HG03558 (cell line): ENCODE data around the gene MUS81.

Experiments
- ATAC-seq: cut with Tn5 transposase; IDR thresholded peaks from one replicate; pipeline ENCODE4 v1.9.1; 2021; ENCODE audit warnings: moderate number of reproducible peaks; ENCODE audit not compliant: unreplicated experiment; ENCODE audit errors: extremely low read depth

MUS81 gene

DNA sequence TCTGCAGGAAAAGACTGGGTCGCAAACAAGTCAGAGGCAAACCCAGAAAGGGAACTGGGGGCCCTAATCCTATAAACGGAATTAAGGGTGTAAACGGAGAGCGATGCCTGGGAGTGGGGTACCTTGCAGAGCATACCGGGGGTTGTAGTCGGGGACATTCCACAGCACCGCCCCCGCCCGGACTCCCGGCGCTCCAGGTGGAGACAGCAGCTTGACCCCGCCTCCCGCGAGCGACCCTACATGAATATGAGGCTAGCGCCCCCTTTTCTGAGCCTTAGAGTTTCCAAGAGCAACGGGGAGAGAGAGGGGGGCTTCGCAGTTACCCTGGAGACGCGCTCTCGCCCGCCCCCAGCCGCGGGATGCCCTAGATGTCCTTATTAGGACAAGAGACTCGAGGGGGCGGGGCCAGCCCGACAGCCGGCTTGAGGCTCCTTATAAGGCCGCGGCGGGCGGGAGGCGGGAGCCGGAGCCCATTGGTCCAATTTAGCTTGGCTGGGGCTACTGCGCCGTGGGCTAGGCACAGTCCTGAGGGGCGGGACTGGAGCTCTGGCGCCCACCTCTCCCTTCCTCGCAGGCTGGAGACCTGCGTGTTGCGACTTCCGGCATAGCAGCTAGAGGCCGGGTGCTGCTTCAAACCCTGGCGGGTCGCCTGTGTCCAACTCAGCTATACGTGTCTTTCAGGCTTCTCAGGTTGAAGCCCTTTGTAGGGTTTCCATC, 980 bp upstream of the MUS81 start:
- ATAC-seq, result peak; percentile 31

DNA sequence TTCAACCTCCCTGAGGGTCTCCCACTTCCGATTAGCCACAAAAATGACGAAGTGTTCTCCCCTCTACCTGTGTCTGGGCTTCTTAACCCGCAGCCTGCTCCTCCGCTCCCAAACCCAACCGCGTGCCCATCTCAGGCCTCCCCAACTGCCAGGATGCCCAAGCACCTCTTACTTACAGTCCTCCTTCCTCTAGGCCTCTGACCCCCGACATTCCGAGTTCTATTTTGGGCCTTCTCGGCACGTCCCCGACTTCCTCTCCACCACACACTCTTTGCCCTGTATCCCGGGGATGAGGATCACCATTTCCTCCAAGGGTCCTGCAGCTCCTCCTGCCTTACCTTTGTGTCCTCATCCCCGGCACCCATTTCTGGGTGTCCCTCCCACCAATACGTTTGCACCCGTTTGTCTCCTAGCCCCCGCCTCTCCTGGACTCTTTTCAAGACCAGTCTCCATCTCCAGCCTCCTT, 388 bp upstream of the MUS81 start:
- ATAC-seq, result no peak

DNA sequence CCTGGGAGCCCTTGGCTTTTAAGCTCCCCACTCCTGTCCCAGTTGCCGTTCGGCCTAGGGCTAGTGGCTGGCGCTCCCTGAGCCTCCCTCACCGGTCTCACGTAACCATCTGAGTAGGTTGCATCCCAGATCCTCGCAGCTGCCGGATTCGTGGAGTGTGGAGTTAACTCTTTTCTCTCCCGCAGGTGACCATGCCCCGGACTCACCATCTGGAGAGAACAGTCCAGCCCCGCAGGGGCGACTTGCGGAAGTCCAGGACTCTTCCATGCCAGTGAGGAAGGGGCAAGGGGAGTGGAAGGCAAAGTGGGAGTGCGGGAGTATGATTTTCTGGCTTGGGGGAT, 902 bp downstream of the MUS81 start:
- no peak for ATAC-seq

DNA sequence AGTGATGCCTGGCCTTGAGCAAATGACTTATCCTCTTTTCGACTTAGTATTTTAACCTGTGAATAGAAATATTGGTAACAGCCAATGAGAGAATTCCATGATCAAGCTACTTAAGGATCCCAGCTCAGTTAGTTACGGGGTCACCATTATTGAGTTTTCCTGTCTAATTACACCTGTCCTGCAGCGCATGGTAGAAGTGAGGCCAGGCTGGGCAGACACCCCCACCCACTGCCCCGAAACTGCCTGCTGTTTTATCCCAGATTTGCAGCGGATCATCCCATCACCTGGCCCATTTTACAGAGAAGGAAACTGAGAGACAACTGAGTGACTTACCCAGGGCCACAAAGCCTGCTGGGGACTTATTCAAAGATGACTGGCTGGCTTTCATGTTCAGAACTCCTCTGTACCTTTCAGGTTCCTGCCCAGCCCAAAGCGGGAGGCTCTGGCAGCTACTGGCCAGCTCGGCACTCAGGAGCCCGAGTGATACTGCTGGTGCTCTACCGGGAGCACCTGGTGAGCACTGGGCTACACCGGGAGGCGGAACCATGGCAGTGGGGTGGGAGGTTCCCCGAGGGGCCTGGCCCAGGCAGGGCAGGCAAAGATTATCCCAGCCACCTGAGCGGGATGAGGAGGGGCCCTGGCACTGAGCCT, 1.4 kb downstream of the MUS81 start:
- no peak for ATAC-seq

DNA sequence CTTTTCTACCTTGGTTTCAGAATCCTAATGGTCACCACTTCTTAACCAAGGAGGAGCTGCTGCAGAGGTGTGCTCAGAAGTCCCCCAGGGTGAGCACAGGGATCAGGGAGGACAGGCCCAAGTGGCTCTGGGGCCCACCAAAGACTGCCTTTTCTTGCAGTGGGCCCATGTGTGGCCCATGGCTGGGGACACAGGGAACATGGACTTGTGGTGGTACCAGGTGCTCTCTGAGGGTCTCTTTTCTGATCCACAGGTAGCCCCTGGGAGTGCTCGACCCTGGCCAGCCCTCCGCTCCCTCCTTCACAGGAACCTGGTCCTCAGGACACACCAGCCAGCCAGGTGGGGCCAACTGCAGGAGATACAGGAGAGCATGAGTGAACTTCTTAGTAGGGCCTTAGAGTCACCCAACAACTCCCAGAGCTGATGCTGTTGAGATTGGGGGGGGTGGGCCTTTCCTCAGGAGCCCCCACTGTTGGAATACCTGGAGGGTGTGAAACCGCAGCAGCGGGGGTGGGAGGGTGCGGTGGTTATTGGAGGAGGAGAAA, 2.0 kb downstream of the MUS81 start:
- no peak for ATAC-seq

DNA sequence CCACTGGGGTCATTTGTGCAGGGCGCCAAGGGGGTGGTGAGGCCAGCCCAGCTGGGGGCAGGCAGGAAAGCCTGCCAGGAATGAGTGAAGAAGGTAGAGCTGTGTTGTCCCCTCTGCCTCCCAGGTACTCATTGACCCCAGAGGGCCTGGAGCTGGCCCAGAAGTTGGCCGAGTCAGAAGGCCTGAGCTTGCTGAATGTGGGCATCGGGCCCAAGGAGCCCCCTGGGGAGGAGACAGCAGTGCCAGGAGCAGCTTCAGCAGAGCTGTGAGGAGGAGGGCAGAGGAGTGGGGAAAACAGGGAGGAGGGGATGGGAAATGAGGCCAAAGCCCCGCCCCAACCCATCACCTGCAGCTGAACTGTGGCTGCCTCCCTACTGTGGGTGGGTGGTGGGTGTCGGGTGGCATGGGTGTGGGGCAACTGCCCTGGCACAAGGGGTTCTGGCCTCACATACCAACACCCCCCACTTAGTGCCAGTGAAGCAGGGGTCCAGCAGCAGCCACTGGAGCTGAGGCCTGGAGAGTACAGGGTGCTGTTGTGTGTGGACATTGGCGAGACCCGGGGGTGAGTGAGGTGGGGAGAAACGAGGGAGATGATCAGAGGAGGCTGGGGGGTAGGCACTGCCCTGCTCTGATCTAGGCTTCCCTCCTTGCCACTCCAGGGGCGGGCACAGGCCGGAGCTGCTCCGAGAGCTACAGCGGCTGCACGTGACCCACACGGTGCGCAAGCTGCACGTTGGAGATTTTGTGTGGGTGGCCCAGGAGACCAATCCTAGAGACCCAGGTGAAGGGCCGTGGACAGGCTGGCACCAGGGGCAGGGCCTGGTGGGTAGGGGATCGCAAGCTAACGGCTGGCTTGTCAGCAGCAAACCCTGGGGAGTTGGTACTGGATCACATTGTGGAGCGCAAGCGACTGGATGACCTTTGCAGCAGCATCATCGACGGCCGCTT, 3.0 kb downstream of the MUS81 start:
- no peak for ATAC-seq

DNA sequence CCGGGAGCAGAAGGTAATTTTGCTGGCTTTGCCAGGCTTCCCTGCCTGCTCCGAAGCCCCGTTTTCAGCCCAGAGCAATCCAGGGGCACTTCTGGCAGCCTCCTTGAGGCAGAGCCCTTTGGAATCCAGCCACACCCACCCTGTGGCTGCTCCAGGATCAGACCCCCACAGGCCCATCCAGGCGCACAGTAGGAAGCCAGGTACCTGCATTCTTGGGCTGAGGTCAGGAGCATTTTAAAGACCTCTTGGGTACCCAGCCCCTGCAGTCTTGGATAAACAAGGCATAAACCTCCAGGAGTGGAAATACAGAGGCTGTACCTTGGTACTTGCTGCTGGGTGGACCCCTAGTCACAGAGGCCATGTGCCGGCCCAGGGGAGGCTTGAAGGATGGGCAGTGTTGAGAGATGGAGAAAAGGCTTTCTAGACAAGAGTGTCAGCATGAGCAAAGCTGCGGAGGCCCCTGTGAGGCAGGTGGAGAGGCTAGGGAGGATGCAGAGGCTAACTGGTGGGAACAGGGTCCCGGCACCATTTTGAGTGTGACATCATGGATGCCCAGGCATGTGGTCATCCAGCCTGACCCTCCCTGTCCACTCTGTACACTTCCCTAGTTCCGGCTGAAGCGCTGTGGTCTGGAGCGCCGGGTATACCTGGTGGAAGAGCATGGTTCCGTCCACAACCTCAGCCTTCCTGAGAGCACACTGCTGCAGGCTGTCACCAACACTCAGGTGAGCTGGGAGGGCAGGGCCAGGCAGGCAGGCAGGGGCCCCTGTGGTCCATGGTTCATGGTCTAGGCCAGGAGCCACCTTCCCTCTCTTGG, 3.9 kb downstream of the MUS81 start:
- ATAC-seq, result no peak

DNA sequence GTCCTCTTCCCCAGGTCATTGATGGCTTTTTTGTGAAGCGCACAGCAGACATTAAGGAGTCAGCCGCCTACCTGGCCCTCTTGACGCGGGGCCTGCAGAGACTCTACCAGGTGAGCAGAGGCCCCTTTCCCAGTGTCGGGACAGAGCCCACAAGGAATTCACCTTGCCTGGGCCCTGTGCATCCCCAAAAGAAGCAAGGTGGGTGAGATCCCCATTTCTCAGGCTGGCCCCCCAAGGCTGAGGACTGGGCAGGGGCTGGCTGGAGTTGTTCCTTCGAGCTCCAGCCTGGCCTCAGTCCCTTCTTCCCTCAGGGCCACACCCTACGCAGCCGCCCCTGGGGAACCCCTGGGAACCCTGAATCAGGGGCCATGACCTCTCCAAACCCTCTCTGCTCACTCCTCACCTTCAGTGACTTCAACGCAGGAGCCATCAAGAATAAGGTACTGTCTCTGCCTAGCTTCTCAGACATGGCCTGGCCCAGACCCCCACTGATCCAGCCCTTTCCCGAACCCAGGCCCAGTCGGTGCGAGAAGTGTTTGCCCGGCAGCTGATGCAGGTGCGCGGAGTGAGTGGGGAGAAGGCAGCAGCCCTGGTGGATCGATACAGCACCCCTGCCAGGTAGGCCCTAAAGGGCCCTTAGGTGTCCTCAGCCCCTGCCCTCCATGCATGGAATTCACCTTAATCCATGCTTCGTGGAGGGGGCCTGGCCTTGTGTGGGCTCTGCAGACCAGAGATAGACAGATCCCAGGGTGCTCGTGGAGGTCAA, 4.7 kb downstream of the MUS81 start:
- no peak for ATAC-seq

DNA sequence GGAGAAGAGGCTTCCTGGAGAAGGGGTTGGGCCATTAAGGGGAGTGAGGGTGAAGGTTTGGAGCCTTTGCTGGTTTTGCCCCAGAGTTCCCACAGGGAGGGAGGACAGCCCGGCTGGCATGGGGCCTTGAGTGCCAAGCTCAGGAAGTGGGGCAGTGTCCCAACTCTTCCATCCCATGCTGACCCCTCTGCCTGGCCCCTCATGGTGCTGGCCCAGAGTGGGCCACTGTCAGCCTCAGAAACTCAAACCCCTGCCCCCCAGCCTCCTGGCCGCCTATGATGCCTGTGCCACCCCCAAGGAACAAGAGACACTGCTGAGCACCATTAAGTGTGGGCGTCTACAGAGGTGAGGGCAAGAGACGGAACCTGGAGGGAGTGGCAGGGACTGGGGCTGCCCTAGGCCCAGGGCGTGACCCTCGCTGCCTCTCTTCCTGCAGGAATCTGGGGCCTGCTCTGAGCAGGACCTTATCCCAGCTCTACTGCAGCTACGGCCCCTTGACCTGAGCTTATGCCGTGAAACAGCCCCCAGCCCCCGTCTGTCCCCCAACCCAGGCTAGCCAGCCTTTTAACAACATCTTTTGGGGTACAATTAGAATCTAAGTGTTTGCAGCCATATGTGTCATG, 5.4 kb downstream of the MUS81 start:
- ATAC-seq, result no peak

DNA sequence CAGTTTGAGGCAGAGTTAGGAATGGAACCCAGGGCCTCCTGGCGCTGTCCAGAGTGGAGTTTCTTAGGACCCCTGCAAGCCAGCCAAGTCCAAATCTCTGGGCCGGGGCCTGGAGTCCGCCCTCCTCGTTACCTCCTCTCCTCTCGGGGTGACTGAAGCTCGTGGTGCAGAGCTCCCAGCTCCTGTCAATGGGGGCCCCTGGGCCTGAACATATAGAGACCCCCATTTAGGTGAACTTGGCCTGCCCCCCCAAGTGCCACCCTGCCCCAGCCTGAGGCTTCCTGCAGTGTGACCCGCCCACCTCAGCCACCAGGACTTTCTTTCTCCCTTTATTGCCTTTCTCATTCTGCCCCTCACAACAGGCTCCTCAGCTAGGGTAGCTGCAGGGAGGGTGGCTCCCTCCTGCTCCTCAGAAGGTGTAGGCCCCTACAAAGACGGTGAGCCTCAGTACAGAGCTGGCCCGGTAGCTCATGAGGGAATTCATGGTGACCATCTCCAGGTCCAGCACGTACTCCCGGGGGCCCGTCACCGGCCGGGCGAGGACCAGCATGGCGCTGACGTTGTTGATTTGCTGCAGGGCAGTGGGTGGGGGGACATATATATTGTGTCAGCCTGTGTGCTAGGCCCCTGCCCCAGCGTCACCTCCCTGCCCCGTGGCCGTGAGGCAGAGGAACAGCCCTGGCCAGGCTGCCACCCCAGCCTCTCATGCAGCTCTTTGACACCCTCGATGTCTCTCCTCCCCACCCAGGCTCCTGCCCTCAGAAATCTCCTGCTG, 6.5 kb downstream of the MUS81 start:
- no peak for ATAC-seq

DNA sequence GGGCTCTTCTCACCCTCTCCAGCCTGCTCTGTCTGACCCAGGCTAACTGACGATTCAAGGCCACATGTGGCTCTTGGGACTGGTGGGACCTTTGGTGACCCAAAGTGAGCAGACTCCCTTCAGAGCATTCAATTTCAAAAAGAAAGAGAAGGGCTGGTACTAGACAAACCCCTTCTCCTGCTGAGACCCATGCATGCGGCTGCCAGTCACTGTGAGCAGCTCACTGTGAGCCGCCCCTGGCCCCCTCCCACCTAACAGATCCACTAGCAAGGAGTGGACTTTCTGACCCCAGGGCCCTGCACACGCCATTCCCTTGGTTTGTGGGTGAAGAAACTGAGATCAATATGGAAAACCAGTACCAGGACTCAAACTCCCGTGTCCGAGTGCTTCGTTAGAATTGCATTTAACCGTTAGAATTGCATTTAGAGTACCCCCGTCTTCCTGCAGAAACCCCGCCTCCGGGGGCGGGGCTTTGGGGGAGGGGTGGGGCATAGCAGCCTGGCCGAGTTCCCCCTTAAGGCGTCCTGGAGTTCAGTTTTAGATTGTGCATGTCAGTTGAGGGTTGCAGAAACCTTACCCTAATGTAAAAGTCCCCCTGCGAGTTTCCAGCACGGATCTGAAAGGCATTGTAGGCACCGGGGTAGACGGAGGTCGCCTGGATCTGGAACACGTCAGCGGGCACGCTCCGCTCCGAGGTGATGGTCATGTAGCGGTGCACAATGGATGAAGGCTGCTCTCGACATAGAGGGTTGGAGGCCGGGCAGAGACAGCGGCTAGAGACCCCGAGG, 7.2 kb downstream of the MUS81 start:
- no peak for ATAC-seq

DNA sequence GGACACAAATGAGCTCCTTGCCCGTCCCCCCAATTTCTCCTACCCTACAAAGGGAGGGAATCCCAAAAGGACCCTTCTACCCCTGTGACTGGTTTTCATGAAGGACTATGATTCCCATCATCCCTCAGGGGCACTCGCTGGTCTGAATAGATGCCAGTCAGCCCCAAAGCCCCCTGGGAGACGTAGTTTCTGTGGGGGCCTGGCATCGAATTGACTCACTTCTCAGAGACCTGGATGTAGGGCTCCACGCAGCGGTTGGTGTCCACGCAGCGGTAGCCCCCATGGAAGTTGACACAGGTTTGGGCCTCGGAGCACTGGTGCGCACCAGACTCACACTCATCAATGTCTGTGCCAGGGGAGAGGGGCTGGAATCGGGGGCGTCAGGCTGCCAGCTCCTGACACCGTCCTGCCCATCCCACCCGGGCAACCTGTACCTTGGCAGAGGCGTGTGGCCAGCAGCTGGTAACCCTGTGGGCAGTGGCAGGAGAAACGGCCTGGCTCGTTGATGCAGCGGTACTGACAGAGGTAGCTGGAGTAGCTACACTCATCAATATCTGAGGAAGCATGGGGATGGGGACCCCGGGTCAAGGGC, 7.9 kb downstream of the MUS81 start:
- no peak for ATAC-seq

DNA sequence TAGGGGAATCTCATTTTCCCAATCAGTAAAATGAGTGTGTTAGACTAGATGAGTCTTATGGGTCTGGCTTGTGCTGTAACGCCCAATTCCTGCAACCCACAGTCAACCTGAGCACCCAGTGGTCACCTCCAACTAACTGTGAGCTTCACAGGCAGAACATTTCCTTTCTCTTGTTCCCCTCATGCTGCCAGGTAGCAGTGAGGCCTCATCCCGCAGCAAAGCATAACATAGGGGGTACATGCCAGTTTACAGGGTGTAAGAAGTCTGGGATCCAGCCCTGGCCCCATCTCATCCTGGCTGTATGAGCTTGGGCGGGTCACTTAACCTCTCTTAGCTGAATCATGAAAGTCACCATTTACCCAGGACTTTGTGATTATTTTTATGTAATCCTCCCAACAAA, 8.7 kb downstream of the MUS81 start:
- no peak for ATAC-seq

DNA sequence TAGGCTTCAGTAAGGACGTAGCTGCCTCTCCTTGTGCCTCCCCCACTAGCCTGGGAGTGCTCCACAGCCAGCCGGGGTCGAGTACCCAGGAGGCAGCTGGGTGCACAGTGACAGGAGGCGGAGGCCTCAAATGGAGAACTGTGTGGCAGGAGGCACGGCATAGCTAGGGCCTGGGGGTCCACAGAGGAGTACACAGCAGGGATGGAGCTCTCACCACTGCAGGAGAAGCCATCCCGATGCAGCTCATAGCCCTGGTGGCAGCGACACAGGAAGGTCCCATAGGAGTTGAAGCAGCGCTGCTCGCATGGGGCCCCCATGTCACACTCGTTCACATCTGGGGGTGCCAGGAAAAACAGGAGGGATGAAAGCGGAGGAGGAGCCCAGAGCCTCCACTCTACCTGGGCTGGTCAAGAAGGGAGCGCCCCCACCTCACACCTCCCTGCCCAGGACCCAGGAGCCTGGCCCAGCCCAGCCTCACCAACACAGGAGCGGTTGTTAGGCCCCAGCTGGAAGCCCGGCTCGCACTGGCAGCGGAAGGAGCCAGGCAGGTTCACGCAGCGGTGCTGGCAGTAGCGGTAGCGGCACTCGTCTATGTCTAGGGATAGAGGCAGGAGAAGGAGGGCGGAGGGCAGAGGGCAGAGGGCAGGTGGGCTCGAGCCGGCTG, 9.5 kb downstream of the MUS81 start:
- ATAC-seq, result no peak

DNA sequence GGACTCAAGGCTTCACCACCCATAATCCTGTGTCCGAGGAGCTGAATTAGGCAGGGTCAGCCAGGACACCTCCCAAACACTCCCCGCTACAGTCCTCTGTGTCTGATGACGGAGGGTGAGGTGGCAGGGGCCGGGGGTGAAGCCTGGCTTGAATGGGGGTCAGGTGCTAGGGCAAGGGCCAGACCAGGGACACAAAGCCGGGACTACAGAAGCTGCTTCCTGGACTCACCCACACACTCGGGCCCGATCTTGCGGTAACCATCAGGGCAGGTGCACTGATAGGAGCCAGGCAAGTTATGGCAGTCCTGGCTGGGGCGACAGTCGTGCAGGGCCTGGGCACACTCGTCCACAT, 10.1 kb downstream of the MUS81 start:
- no peak for ATAC-seq
